NCI-H69 (cell line): ENCODE measurements around the gene ZBTB7C.

ENCODE experiments used
- DNase-seq: peaks from one replicate; lab custom pipeline; 2025; lab: John Stamatoyannopoulos, UW

The ZBTB7C gene

DNA sequence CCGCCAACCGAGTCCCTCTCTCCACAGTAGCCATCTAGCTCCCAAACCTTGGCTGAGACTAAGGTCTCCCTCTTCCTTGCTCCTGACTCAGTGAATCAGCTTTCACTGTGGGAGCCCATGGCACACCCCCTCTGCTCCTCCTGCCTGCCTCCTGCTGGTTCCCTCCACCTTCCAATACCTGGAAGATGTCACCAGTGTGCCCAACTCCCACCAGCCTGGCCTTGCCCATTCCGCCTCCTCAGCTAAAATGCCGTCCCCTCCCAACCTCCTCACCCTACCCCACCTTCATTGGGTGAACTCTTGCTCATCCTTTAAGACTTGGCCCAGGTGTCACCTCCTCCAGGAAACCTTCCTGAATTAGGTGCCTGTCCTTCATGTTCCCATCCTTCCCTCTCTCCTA is 348.8 kb downstream of the ZBTB7C start:
- DNase-seq = no peak

DNA sequence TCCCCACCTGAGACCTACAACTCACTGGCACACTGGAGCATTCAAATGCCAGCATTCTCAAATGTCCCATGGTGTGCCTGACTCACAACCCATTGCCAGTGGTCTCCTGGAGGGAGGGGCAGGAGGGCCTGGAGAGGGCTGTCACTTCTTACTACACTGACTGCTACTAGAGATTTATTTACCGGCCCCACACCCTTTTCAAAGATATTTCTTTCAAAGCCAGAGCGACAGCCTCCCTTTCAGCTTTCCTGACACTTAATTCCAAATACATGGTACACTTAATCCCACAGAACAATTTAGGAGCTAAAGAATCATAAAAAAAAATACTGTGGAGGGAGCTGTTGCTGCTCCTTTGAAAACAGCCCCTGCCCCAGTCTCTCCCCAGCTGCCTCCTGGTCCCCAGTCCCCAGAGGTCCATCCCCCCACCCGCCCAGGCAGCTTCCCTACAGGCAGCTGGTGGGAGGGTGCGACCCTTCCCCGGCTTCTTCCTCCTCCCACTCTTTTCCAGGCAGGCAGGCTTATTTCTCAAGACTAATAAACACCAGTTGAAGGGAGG is 349.6 kb downstream of the ZBTB7C start:
- DNase-seq = peak; percentile 66

DNA sequence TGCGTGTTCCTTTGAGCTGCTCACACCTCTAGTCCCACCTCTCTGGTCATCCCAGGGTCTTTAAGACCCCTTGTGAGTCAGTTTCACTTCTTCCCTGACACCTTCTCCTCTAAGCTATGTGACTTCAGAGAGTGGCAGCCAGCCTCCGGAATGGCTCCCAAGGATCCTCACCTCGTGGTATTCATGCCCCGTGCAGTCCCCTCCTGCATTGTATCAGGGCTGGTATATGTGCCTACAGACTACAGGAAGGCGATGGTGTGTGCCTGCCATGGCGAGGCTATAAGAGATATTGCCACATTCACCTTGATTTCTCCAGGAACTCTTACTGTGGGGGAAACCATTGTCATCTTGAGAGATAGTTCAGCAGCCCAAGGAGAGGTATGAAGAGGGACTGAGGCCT is 350.7 kb downstream of the ZBTB7C start:
- no peak for DNase-seq

DNA sequence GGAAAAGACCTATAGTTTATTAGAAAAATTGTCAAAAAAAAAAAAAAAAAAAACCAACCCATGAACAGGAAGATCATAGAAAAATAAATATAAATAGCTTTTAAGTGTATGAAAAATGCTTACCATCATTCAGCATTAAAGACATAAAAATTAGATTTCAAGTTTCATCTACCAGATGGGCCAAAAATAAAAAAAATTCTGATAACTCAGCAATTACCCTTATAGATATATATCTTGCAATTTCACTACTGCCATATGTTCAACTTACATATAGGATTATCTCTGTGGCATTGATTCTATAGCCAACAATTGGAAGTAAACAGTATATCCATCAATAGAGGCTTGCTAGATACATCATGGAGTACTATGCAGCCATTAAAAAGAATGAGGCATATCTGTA is 352.2 kb downstream of the ZBTB7C start:
- DNase-seq = no peak

DNA sequence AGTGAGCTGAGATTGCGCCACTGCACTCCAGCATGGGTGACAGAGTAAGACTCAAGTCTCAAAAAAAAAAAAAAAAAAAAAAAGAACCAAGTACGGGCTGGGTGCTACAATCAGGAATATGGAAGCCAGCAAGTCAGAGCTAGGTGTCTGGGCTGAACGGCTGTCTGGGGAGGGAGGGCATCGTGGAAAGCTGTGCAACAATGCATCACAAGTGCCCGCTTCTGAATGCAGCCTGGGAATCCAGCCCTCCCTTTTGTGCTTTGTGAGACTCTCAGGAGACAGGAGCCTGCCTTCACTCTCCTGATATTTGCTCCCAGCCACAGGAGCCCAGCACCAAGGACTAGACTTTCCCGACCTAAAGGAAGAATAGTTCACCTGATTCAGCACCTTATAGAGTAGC is 353.8 kb downstream of the ZBTB7C start:
- no peak for DNase-seq

DNA sequence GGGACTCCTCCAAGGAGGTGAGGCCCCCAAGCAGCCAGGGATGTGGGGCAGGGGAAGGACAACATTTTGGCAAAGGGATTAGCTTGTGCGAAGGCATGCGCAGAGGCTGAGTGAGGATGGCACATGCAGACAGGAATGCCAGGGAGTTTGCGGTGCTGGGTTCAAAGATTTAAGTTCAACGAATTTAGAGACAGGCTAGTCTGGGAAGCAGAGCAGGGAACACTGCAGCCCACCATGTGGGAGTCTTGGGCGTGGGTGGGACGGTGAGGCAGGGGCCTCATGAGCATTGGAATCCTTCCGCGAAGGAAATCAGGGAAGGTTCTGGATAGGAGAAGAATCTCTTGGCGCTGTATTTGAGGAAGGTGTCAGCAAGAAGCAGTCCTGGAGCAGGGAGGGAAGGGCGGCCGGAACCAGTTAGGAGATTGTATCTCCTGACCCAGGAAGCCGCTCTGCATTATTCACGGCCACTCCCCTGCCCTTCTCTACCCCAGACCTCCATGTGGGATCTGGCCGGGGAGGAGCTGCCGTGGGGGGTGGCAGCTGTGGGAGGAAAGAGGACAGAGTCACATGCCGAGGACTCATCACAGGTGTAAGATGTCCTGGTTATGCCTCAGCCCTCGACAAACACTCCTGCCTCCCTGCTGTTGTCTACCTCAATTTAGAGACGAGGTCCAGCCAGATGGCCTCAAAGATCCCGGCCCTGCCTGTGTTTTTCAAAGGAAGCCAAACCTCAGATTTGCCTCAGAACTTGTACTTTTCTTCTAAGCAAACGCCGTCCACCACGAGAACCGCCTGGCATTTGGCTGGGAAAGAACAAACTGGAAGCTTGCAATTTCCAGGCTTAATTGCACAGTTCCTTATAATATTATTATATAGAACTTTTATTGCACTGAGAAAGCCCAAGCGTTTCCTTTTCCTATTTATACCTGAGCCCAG is 355.0 kb downstream of the ZBTB7C start:
- peak; percentile 85 for DNase-seq

DNA sequence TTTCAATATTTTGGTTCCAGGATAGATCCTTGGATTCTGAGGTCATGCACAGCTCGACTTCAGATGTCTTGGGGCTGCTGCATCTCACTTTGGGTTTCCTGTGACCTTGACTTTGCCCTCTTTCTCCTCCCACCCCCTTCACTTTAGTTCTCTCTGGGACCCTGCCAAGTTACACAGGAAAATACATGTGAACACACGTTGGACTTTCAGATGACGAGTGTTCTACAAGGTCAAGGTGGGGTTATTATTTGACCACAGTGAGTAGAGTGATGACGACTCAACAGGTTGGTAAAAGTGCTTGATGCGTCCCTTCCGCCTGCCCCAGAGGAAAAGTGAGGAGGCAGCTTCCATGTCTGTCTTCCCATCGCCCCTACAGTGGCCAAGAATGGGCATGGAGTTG is 356.3 kb downstream of the ZBTB7C start:
- DNase-seq = no peak

DNA sequence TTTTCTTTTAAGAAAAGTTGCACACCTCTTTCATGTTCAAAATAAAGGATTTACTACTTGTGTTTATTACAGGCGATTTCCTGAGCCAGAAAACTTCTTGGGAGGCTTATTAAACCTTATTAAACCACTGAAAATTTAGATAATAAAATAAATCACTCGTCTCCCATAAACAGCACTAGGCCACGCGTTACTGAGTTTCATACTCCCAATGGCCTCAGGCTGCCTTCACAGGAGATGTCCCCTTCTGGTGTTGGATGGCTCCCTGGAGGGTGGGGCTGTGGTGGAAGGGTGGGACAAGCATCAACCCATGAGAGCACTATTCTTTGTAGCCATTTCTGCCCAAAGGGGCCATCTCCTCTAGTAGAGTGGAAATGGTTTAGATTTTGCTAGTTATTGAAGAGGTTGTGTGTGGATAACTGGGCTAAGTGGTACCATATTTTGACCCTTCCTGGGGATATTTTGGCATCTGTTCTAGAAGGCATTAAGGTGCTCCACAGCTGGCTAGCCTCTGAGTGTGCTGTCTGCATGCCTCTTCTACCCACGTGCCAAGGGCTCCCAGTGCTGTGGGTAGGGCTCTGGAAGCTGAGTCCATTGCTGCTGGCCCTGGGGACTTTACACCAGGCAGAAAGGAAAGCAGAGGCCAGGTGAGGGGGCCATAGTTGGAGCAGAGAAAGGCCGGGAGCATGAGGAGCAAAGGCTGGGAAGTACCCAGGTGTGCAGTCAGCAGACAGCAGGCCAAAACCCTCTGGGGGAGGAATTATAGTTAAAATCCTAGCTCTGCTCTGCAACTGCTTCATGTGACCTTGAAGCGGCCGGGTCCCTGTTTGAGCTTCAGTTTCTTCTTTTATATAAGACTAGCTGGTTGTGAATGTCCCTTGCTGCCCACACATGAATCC is 357.0 kb downstream of the ZBTB7C start:
- DNase-seq = no peak

DNA sequence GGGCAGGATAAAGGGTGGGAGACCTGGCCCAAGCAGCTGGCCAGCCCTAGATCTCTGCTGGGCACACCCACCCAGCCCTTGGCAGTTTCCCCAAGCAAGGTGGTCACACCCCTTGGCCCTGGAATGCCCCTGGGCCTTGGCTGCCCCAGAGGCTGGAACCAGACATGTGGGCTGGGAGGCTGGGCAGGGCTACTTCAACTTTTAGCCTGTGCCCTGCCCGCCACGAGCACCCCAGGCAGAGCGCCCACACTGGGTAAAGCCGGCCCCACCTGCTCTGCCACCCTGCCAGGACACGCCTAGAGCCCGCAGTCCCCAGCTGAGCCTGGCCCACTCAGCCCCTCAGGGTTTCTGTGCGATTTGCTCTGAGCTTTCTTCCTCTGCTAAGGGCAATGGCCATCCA is 359.0 kb downstream of the ZBTB7C start:
- DNase-seq = peak; percentile 37

DNA sequence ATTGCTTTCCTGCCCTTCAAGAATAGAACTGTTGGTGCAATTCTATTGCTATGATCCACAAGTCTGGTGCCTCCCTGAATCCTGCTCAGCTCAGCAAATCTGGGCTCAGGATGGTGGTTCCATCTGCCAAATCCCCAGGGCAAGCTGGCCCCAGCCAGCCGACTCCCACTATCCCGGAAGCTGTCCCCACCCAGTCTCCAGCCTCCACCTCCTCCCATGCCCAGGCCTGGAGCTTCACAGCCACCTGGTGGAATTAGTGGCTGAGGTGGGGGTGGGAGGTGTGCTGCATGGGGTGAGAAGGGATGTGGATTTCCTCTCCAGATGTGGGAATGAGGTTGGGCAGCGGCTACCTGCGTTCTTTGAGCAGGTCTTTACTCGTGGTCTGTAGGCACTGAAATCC is 359.4 kb downstream of the ZBTB7C start:
- DNase-seq = peak; percentile 59

DNA sequence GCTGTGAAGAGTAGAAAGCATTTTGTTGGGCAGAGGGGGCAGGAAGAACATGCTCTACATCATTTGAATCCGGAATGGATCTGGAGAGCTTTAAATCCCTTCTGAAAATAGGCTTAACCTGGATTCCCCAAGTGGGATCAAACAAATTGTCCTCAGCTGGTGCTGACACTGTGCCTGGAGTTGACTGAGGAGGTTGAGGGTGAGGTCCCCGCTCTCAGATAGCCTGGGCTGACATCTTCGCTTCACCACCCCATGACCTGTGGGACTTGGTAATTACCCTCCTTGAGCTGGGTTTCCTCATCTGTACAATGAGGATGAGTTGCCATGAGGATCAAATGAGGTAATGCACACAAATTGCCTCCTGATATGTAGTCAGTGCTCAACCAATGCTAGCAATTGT is 360.9 kb downstream of the ZBTB7C start:
- DNase-seq = no peak

DNA sequence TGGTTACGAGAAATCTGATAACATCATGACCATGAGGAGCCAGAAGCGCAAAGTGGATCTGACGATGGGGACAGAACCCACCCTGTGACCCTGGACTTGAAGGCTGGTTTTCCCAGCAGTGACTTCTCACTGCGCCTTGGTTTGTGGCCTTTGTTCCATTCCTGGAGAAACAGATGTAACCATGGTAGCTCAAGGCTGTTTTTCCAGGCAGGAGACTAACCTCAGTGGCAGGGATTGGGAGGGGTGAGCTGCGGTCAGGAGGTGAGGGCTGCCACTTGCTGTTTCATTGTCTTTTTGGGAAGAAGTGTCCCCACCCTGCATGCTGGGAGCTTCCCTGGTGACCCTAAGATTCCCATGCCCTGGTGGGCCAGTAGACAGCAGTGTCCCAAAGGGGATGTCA is 362.3 kb downstream of the ZBTB7C start:
- no peak for DNase-seq

DNA sequence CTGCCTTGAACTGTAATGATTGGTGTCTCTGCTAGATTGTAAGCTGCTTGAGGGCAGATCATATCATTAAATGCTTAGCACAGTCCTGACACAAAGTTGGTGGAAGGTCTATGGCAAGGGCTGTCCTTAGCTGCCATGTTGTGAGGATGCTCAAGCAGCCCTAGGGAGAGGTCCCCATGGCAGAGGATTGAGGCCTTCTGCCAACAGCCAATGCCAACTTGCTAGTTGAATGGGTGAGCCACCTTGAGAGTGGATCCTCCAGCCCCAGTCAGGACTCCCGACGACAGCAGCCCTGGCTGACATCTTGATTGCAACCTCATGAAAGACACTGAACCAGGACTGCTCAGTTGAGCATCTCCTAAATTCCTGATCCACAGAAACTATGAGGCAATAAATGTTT is 363.4 kb downstream of the ZBTB7C start:
- DNase-seq = no peak

DNA sequence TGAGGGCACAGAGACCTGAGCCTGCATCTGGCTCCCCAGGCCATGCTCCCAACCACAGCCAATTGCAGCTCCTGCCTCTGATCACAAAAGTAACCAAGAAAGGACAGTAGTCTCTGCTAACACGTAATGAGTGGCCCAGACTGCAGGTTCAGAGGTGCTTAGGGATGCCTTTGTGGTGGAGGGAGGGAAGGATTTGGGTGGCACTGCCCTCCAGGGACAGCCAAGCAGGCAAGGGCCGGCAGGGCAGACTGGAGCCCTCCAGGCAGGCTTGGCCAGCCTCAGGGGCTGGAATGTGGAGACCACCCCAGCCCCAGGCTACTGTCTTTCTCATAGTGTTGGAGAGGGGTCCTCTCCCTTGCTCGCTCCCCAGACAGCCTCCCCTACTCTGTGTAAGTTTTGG is 364.2 kb downstream of the ZBTB7C start:
- no peak for DNase-seq

DNA sequence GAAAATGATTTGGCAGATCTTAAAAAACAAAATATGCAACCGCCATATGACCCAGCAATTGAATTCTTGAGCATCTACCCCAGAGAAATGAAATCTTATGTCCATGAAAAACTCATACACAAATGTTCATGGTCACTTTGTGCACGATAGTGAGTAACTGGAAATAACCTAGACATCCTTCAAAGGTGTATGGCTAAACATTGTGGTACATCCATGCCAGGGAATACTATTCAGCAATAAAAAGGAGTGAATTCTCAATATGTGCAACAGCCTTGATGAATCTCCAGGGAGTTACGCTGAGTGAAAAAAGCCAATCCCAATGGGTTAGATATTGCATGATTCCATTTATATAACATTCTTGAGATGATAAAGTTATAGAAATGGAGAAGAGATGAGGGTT is 366.0 kb downstream of the ZBTB7C start:
- no peak for DNase-seq

DNA sequence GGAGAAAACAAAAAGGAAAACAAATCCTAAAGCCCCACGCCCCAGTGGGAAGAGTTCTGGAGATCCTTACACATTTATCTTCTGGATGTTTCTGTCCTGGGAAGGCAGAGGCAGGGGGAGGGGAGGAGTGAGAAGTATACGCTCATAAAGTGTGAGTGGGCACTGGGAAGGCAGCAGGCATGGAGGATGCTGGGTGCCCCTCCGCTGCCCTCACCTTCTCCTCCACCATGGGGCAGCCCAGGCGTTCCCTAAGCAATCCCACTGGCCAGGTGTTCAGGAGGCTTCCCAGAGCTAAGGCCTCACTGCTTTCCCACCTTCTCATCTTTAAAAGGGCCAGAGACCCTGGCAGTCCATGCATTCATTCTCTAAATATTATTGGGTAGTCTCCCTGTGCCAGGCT is 366.8 kb downstream of the ZBTB7C start:
- no peak for DNase-seq

DNA sequence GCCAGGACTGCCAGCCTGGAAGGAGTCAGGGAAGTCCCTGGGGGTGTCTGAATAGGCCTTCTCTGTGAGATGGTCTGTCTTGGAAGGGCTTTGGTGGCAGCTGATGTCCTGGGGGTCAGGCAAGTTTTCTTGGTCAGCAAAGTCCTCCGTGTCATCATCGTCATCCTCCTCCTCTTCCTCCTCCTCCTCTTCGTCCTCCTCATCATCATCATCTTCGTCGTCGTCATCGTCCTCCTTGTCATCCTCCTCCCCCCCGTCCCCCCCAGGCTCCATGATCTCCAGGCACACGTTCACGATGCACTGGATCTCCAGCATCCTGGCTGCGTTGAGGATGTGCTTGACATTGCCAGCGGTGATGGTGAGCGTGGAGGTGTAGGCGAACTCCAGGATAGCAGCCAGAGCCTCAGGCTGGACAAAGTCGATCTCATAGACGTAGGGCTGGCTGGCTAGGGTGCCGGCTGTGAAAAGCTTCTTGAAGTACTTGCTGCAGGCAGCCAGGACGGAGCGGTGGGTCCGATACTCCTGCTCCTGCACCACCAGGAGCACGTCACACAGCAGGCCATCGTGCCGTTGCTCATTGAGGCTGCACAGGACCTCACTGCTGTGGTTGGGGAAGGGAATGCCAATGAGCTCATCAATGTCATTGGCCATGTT is 368.6 kb downstream of the ZBTB7C start:
- no peak for DNase-seq

DNA sequence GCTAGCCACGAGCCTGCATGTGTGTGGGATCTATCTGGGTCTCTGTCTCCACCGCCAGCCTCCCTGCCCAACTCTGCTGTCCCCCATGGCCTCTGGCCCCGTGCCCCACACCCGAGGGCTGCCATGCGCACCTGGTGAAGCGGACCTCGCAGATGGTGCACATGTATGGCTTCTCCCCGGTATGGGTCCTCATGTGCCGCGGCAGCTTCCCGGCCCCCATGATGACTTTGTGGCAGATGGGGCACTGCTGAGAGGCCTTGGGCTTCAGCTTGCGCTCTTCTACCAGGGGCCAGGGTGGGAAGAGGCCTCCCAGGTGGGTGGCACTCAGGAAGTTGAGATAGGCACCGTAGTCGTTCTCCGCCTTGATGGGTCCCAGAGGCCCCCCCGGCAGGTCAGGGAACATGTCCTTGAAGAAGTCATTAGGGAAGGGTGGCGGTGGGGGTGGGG is 369.4 kb downstream of the ZBTB7C start:
- DNase-seq = no peak

DNA sequence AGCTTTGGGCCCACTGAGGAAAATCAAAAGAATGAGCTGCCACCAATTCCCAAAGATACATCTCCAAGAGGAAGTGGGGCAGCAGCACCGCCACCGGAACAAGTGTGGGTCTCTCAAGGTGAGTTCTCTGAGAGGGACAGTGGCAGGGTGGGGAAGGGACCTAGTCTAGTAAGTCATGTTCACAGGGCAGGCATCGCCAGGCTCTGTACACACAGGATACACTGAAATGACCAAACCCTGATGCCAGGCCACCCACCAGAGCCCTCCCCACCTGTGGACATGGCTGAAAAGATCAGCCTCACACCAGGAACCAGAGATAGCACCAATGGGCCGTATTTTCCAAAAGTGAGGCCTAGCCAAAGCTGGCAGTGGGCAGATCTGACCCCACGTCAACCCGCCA is 370.5 kb downstream of the ZBTB7C start:
- no peak for DNase-seq

DNA sequence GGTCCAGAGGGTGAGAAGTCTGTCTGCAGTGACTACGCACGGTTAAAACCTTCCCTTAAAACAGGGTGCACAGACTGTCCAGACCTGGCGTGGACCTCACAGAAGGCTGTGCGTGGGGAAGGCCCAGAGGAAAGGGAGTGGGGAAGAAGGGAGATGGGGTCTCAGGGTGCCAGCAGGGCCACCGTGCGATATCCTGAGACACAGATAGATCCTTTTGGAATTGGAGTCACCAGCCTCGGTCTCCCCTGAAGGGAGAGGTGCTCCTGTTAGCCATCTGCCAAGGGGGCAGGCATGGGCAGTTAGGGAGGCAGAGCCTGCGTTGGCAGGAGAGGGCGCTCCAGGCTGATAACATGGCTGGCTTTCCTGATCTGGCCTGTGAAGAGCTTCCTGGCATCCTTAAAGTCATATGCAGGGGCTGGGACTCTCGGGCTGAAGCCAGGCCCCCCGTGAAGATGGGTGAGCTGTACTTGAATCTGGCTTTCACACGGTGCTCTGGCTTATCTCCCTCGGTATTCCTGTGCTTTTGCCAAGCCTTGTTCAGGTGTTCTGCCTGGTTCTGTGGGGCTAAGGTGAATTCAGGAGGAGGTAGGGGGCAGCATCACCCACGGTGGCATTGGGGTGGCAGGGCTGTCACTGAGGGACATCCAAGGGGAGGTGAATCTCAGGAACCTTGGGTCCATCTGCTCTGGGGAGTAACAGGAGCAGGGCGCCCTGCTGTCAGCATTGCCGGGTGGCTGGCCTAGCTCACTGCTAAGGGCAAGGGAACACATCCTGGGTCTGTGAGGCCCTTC is 371.5 kb downstream of the ZBTB7C start:
- DNase-seq = peak; percentile 81
